ENCODE data around the gene ASTE1. TPM values are rescaled to one million over a fixed set of nuclear protein-coding genes. Genes with fewer than 3 reads are reported as not detected.

ASTE1 gene
- total RNA-seq, 1 experiment from 2014 or later: 2.9 TPM

GRCh38 chr3:130997289-130997688 is 29.3 kb downstream of the ASTE1 start:
- no peak overlapping the region for H3K9ac ChIP-seq (ENCODE audit: low read length)
- H3K36me3 ChIP-seq (ENCODE audit: low read depth, low read length): peaks cover 7% of the 10 kb centered on the region; the same call in 1 of the 2 replicates
- H3K4me3 ChIP-seq (ENCODE audit: low read length): no peak overlapping the region
- POLR2A ChIA-PET (ENCODE audit: unreplicated experiment): no interaction called here
- TF ChIP-seq CTCF (conservative IDR thresholded peaks at IDR 0.05; ENCODE audit: low read depth, low read length) (no peak), EZH2phosphoT487 (IDR thresholded peaks at IDR 0.05; ENCODE audit: borderline replicate concordance, low read length) (no peak), EZH2 (IDR thresholded peaks at IDR 0.05; ENCODE audit: low read length, unreplicated experiment) (no peak)
- ATAC-seq: no peak
- no peak overlapping the region for H3K27ac ChIP-seq (ENCODE audit: low read length)
- no peaks in the 10 kb centered on the region for H3F3A ChIP-seq (ENCODE audit: low read length, unreplicated experiment)
- intact Hi-C loops (cut with micrococcal nuclease): no loop called here
- CTCF ChIA-PET: no interaction called here
- no TSS peak for BruUV-seq (replicated peaks)
- H3K9me2 ChIP-seq (replicated peaks; ENCODE audit: low read length): no peaks in the 10 kb centered on the region
- H3K27me3 ChIP-seq (ENCODE audit: low read length): no peaks in the 10 kb centered on the region
- no peak for DNase-seq
- H2AFZ ChIP-seq (ENCODE audit: low read length): no peak overlapping the region
- no peaks in the 10 kb centered on the region for H4K20me1 ChIP-seq (ENCODE audit: low read length)
- no peaks in the 10 kb centered on the region for H3K4me1 ChIP-seq (ENCODE audit: insufficient read depth, low read length)
- no peak overlapping the region for H3K4me2 ChIP-seq (ENCODE audit: low read length)
- no peaks in the 10 kb centered on the region for H3K79me2 ChIP-seq (ENCODE audit: low read length)
- H3K9me3 ChIP-seq (ENCODE audit: low read length): no peaks in the 10 kb centered on the region

GRCh38 chr3:130992344-130992743 is 34.3 kb downstream of the ASTE1 start:
- ChIA-PET CTCF (no interaction called here), POLR2A (ENCODE audit: unreplicated experiment) (no interaction called here)
- Histone ChIP-seq H3K27me3 (ENCODE audit: low read length) (no peaks in the 10 kb centered on the region), H3F3A (ENCODE audit: low read length, unreplicated experiment) (no peaks in the 10 kb centered on the region), H3K36me3 (ENCODE audit: low read depth, low read length) (0 out of 2 replicates have a peak, but pooled peaks cover 5% of the 10 kb centered on the region), H3K4me2 (ENCODE audit: low read length) (no peak overlapping the region), H2AFZ (ENCODE audit: low read length) (no peak overlapping the region), H3K4me3 (ENCODE audit: low read length) (no peak overlapping the region), H3K79me2 (ENCODE audit: low read length) (no peaks in the 10 kb centered on the region), H4K20me1 (ENCODE audit: low read length) (no peaks in the 10 kb centered on the region), H3K9me2 (replicated peaks; ENCODE audit: low read length) (no peaks in the 10 kb centered on the region), H3K27ac (ENCODE audit: low read length) (no peak overlapping the region), H3K9me3 (ENCODE audit: low read length) (no peaks in the 10 kb centered on the region), H3K9ac (ENCODE audit: low read length) (no peak overlapping the region), H3K4me1 (ENCODE audit: insufficient read depth, low read length) (no peaks in the 10 kb centered on the region)
- DNase-seq (no peak), ATAC-seq (no peak)
- BruUV-seq (replicated peaks): no TSS peak
- no peak for TF ChIP-seq EZH2phosphoT487 (IDR thresholded peaks at IDR 0.05; ENCODE audit: borderline replicate concordance, low read length)
- intact Hi-C loops (cut with micrococcal nuclease): no loop called here

GRCh38 chr3:130991126-130991525 is 35.5 kb downstream of the ASTE1 start:
- Histone ChIP-seq H3K36me3 (ENCODE audit: low read depth, low read length) (0 out of 2 replicates have a peak, but pooled peaks cover 5% of the 10 kb centered on the region), H3K4me1 (ENCODE audit: insufficient read depth, low read length) (no peaks in the 10 kb centered on the region), H2AFZ (ENCODE audit: low read length) (no peak overlapping the region), H3K9me3 (ENCODE audit: low read length) (no peaks in the 10 kb centered on the region), H3K27ac (ENCODE audit: low read length) (no peak overlapping the region), H4K20me1 (ENCODE audit: low read length) (no peaks in the 10 kb centered on the region), H3K9ac (ENCODE audit: low read length) (no peak overlapping the region), H3K4me2 (ENCODE audit: low read length) (no peak overlapping the region), H3K4me3 (ENCODE audit: low read length) (no peak overlapping the region), H3F3A (ENCODE audit: low read length, unreplicated experiment) (no peaks in the 10 kb centered on the region), H3K79me2 (ENCODE audit: low read length) (no peaks in the 10 kb centered on the region), H3K9me2 (replicated peaks; ENCODE audit: low read length) (no peaks in the 10 kb centered on the region), H3K27me3 (ENCODE audit: low read length) (no peaks in the 10 kb centered on the region)
- intact Hi-C loops (cut with micrococcal nuclease): no loop called here
- ChIA-PET POLR2A (ENCODE audit: unreplicated experiment) (no interaction called here), CTCF (no interaction called here)
- BruUV-seq (replicated peaks): no TSS peak
- no peak for DNase-seq
- no peak for ATAC-seq
- no peak for TF ChIP-seq EZH2phosphoT487 (IDR thresholded peaks at IDR 0.05; ENCODE audit: borderline replicate concordance, low read length)
- TF ChIP-seq EZH2 (IDR thresholded peaks at IDR 0.05; ENCODE audit: low read length, unreplicated experiment): no peak
- TF ChIP-seq CTCF (conservative IDR thresholded peaks at IDR 0.05; ENCODE audit: low read depth, low read length): no peak

All from PC-3 (cell line).